Activated T-cell treated with anti-CD3 and anti-CD28 coated beads, Interleukin-2, amount 50 U/mL, for 24 hours (primary cell): ENCODE measurements around the gene ATXN1.

Experiments used
- DNase-seq: peaks from one replicate; pipeline ENCODE4 v3.0.0-alpha.2; 2020
- H3K27ac Mint-ChIP-seq: 2 replicates; pipeline ENCODE4 v1.8.0; 2020; ENCODE audit warnings: mild to moderate bottlenecking, mixed read lengths
- H3K27me3 Mint-ChIP-seq: 2 replicates; pipeline ENCODE4 v1.8.0; 2020; ENCODE audit warnings: mixed read lengths
- H3K36me3 Mint-ChIP-seq: 2 replicates; pipeline ENCODE4 v1.8.0; 2020; ENCODE audit warnings: low read depth, mixed read lengths
- H3K4me1 Mint-ChIP-seq: 2 replicates; pipeline ENCODE4 v1.8.0; 2020; ENCODE audit warnings: low read depth, mixed read lengths
- H3K4me3 Mint-ChIP-seq: 2 replicates; pipeline ENCODE4 v1.8.0; 2020; ENCODE audit warnings: mild to moderate bottlenecking, moderate library complexity, mixed read lengths
- H3K9me3 Mint-ChIP-seq: 2 replicates; pipeline ENCODE4 v1.8.0; 2020; ENCODE audit warnings: mixed read lengths

The ATXN1 gene

DNA sequence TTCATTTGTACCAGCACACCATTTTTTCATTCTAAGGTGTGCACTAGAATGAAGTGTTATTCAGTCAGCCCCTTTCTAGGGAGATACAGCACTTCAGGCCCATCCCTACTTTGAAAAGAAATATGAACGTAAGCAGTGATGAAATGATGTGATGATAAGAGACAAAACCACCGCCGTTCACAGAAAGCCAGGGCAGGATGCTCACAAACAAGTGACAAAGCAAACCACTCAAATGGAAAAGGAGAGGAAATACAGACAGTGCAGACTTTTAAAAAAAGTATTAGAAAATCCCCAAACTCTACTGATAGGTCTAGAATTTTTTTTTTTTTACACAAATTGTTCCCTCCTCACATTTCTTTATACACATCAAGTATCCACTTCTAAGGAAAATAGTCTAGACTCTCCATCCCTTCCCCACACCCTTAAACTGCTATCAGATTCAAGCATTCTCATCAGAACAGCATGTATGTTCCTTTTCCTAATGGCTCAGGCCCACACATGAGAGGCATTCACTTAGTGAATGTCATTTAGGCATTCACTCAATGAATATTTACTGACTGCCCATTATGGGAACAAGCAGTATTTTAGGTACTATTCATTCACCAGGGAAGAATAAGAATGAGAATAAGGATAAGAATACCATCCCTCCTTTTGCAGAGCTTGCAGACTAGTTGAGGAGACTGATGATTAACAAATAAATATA lies 279.4 kb downstream of the ATXN1 start:
- no peak for DNase-seq
- H3K4me1 Mint-ChIP-seq = peaks cover 91% of the 10 kb centered on the region
- peaks cover 60% of the 10 kb centered on the region for H3K36me3 Mint-ChIP-seq
- H3K27me3 Mint-ChIP-seq = no peaks in the 10 kb centered on the region
- H3K9me3 Mint-ChIP-seq = no peaks in the 10 kb centered on the region
- H3K4me3 Mint-ChIP-seq = peak overlapping the region; percentile 49
- peak overlapping the region; percentile 87 for H3K27ac Mint-ChIP-seq

- Mint-ChIP-seq H3K36me3 (peaks cover 61% of the 10 kb centered on the region), H3K4me3 (peak overlapping the region; percentile 49), H3K27ac (peak overlapping the region; percentile 87), H3K9me3 (no peaks in the 10 kb centered on the region), H3K27me3 (no peaks in the 10 kb centered on the region), H3K4me1 (peaks cover 91% of the 10 kb centered on the region)
- no peak for DNase-seq
These were observed 280.3 kb downstream of the ATXN1 start for GRCh38 chr6:16480763-16481560.

DNA sequence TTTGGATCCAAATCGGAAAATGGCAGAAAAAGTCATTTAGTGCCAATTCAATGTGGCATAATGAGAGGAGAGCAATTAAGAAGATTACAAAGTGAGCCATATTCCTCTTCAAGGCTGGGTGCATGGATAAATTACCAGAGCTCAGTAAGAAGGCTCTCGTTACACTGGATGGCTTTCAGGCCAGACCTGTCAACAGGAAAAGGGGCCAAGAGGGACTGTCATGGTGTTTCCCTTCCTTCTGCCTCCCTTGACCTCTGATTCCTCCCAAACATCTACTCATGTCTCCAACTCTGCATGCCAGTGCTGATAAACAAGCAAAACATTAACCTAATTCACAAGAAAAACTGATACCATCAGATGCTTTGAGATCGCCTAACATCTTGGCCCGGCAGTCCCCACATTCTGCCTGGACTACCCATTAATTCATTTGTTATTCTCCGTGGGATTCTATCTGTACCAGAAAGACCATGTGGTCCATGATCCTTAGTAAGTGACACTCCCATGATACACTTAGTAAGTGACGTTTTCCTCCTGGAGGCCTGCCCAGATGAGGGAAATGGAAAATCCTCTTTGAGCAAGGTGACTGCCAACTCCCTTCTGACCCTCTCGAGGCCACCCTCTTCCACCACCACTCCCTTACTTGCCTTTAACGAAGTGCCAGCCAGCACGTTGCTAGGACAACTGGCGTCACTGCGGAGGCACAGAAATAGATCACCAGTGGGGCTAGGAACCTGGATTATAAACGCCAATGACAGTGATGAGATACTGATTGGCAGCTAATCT lies 283.7 kb downstream of the ATXN1 start:
- peaks cover 45% of the 10 kb centered on the region for H3K36me3 Mint-ChIP-seq
- no peaks in the 10 kb centered on the region for H3K9me3 Mint-ChIP-seq
- H3K4me1 Mint-ChIP-seq = peaks cover 90% of the 10 kb centered on the region
- H3K27ac Mint-ChIP-seq = peak overlapping the region; percentile 60
- no peaks in the 10 kb centered on the region for H3K27me3 Mint-ChIP-seq
- no peak for DNase-seq
- H3K4me3 Mint-ChIP-seq = no peak overlapping the region

DNA sequence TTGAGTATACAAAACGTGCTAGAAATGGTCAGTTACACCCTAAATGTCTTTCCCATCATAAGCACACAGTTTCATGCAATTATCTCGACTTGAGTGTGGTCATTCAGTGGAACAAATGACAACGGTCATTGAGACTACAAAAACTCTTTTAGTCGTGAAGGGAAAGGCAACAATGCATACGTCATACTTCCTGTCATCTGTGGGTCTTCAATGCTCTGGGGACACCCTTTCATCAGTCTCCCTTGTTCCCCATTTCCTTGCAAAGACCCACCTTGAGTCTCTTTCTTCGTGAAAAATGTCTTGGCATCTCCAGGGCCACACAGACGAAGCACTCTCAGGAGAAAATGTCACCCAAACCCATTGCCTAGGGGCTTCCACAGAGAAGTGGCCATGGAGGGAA lies 284.4 kb downstream of the ATXN1 start:
- DNase-seq = no peak
- no peaks in the 10 kb centered on the region for H3K9me3 Mint-ChIP-seq
- no peak overlapping the region for H3K4me3 Mint-ChIP-seq
- no peaks in the 10 kb centered on the region for H3K27me3 Mint-ChIP-seq
- H3K4me1 Mint-ChIP-seq = peaks cover 90% of the 10 kb centered on the region
- peak overlapping the region; percentile 16 for H3K27ac Mint-ChIP-seq
- peaks cover 40% of the 10 kb centered on the region for H3K36me3 Mint-ChIP-seq

DNA sequence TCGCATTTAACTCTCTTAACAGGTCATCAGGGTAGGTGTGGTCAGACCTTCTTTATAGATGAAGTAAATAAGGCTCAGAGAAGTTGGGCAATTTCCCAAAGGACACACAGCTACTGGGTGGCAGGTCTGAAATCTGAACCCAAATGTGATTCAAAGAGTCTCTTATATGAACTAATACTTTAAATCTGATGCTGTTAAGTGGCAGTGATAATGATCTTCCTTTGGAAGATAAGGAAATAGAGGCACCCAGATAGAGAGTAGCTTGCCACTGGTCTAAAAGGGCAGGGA lies 285.8 kb downstream of the ATXN1 start:
- Mint-ChIP-seq H3K4me3 (no peak overlapping the region), H3K27ac (peak overlapping the region; percentile 88), H3K36me3 (peaks cover 38% of the 10 kb centered on the region), H3K4me1 (peaks cover 90% of the 10 kb centered on the region), H3K9me3 (no peaks in the 10 kb centered on the region), H3K27me3 (no peaks in the 10 kb centered on the region)
- no peak for DNase-seq

- Mint-ChIP-seq H3K4me1 (peaks cover 90% of the 10 kb centered on the region), H3K36me3 (peaks cover 36% of the 10 kb centered on the region), H3K4me3 (no peak overlapping the region), H3K9me3 (no peaks in the 10 kb centered on the region), H3K27me3 (no peaks in the 10 kb centered on the region), H3K27ac (peak overlapping the region; percentile 88)
- DNase-seq = no peak
These were observed 286.3 kb downstream of the ATXN1 start for GRCh38 chr6:16474772-16475493.

DNA sequence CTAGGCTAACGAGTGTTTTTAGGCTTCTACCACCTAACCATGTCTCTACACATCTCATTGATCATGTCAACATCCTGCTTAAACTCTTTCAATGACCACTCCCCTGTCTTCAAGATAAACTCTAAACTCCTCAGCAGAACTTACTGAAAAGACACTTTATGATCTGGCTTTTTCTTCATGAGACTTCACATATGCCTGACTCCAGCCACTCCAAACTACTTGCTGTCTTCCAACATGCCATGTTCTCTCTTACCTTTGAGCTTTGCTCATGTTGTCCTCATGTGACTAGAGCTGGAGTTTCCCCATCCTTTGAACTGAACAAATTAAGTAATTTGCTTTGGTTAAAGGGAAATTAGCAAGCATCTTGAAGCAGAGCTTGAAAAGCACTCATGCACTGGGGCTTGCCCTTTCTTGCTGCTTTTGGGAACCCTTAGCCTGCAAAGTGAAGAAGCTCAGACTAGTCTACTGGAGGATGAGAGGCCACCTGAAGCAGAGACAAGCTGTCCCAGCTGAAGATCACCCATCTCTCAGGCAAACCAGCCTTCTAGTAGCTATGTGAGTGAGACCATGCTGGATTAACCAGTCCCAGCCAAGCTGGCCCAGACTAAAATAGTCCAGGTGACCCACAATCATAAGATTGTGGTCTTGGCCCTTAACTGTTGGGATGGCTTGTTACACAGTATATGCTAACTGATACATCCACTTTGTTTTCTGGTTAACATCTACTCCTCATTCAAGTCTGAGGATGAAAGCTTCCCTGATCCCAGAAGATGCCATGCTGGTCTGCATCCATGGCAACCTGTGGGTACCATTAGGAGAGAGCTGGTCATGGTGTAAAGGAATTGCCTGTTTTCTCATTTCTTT lies 287.1 kb downstream of the ATXN1 start:
- no peak overlapping the region for H3K4me3 Mint-ChIP-seq
- peaks cover 90% of the 10 kb centered on the region for H3K4me1 Mint-ChIP-seq
- H3K36me3 Mint-ChIP-seq = peaks cover 36% of the 10 kb centered on the region
- no peaks in the 10 kb centered on the region for H3K27me3 Mint-ChIP-seq
- H3K9me3 Mint-ChIP-seq = no peaks in the 10 kb centered on the region
- peak overlapping the region; percentile 88 for H3K27ac Mint-ChIP-seq
- no peak for DNase-seq

GRCh38 chr6:16473184-16473907 lies 287.9 kb downstream of the ATXN1 start:
- H3K27me3 Mint-ChIP-seq = no peaks in the 10 kb centered on the region
- H3K36me3 Mint-ChIP-seq = peaks cover 37% of the 10 kb centered on the region
- no peaks in the 10 kb centered on the region for H3K9me3 Mint-ChIP-seq
- DNase-seq = no peak
- no peak overlapping the region for H3K4me3 Mint-ChIP-seq
- H3K27ac Mint-ChIP-seq = peak overlapping the region; percentile 88
- peaks cover 85% of the 10 kb centered on the region for H3K4me1 Mint-ChIP-seq

- Mint-ChIP-seq H3K27ac (peak overlapping the region; percentile 88), H3K36me3 (peaks cover 31% of the 10 kb centered on the region), H3K4me1 (peaks cover 80% of the 10 kb centered on the region)
These were observed 288.8 kb downstream of the ATXN1 start for GRCh38 chr6:16472349-16473069.

DNA sequence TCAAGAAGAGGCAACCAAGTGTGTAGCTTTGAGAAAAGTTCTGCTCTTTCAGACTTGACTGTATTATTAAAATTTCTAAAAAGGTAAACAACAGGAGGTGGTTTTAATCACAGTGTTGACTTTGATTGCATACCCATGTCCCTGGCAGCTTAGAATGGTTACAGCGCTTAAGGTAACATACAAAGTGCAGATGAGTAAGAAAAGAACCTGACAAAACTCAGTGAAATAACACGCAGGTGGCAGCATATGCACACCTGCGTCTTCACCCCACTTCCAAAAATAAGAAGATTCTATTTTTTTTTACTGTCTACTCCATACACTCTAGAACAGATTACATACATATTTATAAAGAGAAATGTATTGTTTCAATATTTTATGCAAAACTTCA lies 289.4 kb downstream of the ATXN1 start:
- H3K27ac Mint-ChIP-seq = peak overlapping the region; percentile 59
- no peaks in the 10 kb centered on the region for H3K9me3 Mint-ChIP-seq
- DNase-seq = no peak
- H3K36me3 Mint-ChIP-seq = peaks cover 26% of the 10 kb centered on the region
- peaks cover 78% of the 10 kb centered on the region for H3K4me1 Mint-ChIP-seq
- H3K27me3 Mint-ChIP-seq = no peaks in the 10 kb centered on the region
- no peak overlapping the region for H3K4me3 Mint-ChIP-seq

More at GRCh38 chr6:16472349-16473069, 288.8 kb downstream of the ATXN1 start:
- no peaks in the 10 kb centered on the region for H3K27me3 Mint-ChIP-seq
- DNase-seq = no peak
- no peak overlapping the region for H3K4me3 Mint-ChIP-seq
- no peaks in the 10 kb centered on the region for H3K9me3 Mint-ChIP-seq

- Mint-ChIP-seq H3K27me3 (no peaks in the 10 kb centered on the region), H3K4me3 (no peak overlapping the region), H3K36me3 (peaks cover 24% of the 10 kb centered on the region), H3K27ac (peak overlapping the region; percentile 59), H3K9me3 (no peaks in the 10 kb centered on the region), H3K4me1 (peaks cover 76% of the 10 kb centered on the region)
- DNase-seq = no peak
These were observed 289.9 kb downstream of the ATXN1 start for GRCh38 chr6:16471222-16471909.

- DNase-seq = no peak
- peak overlapping the region; percentile 59 for H3K27ac Mint-ChIP-seq
- H3K36me3 Mint-ChIP-seq = peaks cover 25% of the 10 kb centered on the region
- no peaks in the 10 kb centered on the region for H3K27me3 Mint-ChIP-seq
- no peaks in the 10 kb centered on the region for H3K9me3 Mint-ChIP-seq
- peaks cover 74% of the 10 kb centered on the region for H3K4me1 Mint-ChIP-seq
- no peak overlapping the region for H3K4me3 Mint-ChIP-seq
These were observed 290.6 kb downstream of the ATXN1 start for GRCh38 chr6:16470502-16471221.
